GM23338 (cell line): ENCODE data around the gene TCN2. TPM values are rescaled to one million over a fixed set of nuclear protein-coding genes. Genes with fewer than 3 reads are reported as not detected.

Source experiments
- ATAC-seq: fragments of 200-7000 bp; cut with Tn5 transposase; 3 replicates; pipeline ENCODE4 v1.9.1; 2020
- DNase-seq: peaks from one replicate; pipeline ENCODE4 v3.0.0-alpha.2; 2015; ENCODE audit warnings: low spot score
- H2AFZ ChIP-seq: fragments of 200-600 bp; sonication (generic); 2 replicates; pipeline ENCODE4 v1.8.0; 2016; ENCODE audit warnings: antibody characterized with exemption, mild to moderate bottlenecking, moderate library complexity
- H3F3A ChIP-seq: fragments of 200-600 bp; sonication (generic); replicated peaks from 2 replicates; pipeline ENCODE4 v1.8.0; 2017; ENCODE audit warnings: antibody characterized with exemption, mixed run types, low read depth
- H3K27ac ChIP-seq: fragments of 200-600 bp; sonication (generic); 2 replicates; pipeline ENCODE4 v1.6.1; 2016; ENCODE audit warnings: low read depth
- H3K27me3 ChIP-seq: fragments of 200-600 bp; sonication (generic); 2 replicates; pipeline ENCODE4 v1.8.0; 2016; ENCODE audit warnings: mild to moderate bottlenecking, mixed run types, moderate library complexity; ENCODE audit not compliant: insufficient read depth
- H3K36me3 ChIP-seq: fragments of 200-600 bp; sonication (generic); 2 replicates; pipeline ENCODE4 v1.8.0; 2016; ENCODE audit warnings: mild to moderate bottlenecking; ENCODE audit not compliant: insufficient read depth
- H3K4me1 ChIP-seq: fragments of 200-600 bp; sonication (generic); 2 replicates; pipeline ENCODE4 v1.8.0; 2016; ENCODE audit warnings: mild to moderate bottlenecking, moderate library complexity; ENCODE audit not compliant: insufficient read depth
- H3K4me2 ChIP-seq: fragments of 200-600 bp; sonication (generic); 2 replicates; pipeline ENCODE4 v1.7.1; 2017; ENCODE audit warnings: mixed run types
- H3K4me3 ChIP-seq: fragments of 200-600 bp; sonication (generic); 2 replicates; pipeline ENCODE4 v1.6.1; 2016; ENCODE audit warnings: mixed run types
- H3K79me2 ChIP-seq: fragments of 200-600 bp; sonication (generic); replicated peaks from 2 replicates; pipeline ENCODE4 v1.8.0; 2017; ENCODE audit warnings: mild to moderate bottlenecking; ENCODE audit not compliant: insufficient read depth
- H3K9me2 ChIP-seq: fragments of 200-600 bp; sonication (generic); 2 replicates; pipeline ENCODE4 v1.8.0; 2017; ENCODE audit not compliant: insufficient read depth
- H4K20me1 ChIP-seq: fragments of 200-600 bp; sonication (generic); replicated peaks from 2 replicates; pipeline ENCODE4 v1.8.0; 2017; ENCODE audit warnings: mild to moderate bottlenecking; ENCODE audit not compliant: insufficient read depth
- H3K27ac Mint-ChIP-seq: 2 replicates; pipeline ENCODE4 v1.8.0; 2020; ENCODE audit warnings: inconsistent platforms, mild to moderate bottlenecking, moderate library complexity, mixed read lengths
- H3K27me3 Mint-ChIP-seq: 3 replicates; pipeline ENCODE4 v1.8.0; 2022; ENCODE audit warnings: low read depth, mild to moderate bottlenecking, moderate library complexity, mixed read lengths, inconsistent platforms; ENCODE audit not compliant: insufficient read depth, poor library complexity
- H3K36me3 Mint-ChIP-seq: 3 replicates; pipeline ENCODE4 v1.8.0; 2021; ENCODE audit warnings: low read depth, mild to moderate bottlenecking, inconsistent platforms, moderate library complexity, mixed read lengths
- H3K4me1 Mint-ChIP-seq: 3 replicates; pipeline ENCODE4 v1.8.0; 2020; ENCODE audit warnings: mild to moderate bottlenecking, inconsistent platforms, mixed read lengths
- H3K4me3 Mint-ChIP-seq: 3 replicates; pipeline ENCODE4 v1.8.0; 2021; ENCODE audit warnings: moderate library complexity, mild to moderate bottlenecking, inconsistent platforms, mixed read lengths
- H3K9me3 Mint-ChIP-seq: 3 replicates; pipeline ENCODE4 v1.8.0; 2020; ENCODE audit warnings: moderate library complexity, mild to moderate bottlenecking, inconsistent platforms, mixed read lengths
- CREB1 ChIP-seq: fragments of 250-450 bp; sonication (Bioruptor Pico); IDR thresholded peaks from 2 replicates; pipeline ENCODE4 v1.5.0; 2020; ENCODE audit warnings: low read depth, mild to moderate bottlenecking, moderate library complexity
- CTCF ChIP-seq, 2 experiments: fragments of 200-600 bp in 1 of 2; sonication (generic) in 1 of 2; conservative IDR thresholded peaks; 2 replicates each; pipeline versions ENCODE4 v1.5.1 to v1.6.1; 2016 to 2017; ENCODE audit warnings: antibody characterized with exemption in 2 of 2, low read depth in 2 of 2, mild to moderate bottlenecking in 2 of 2, moderate library complexity in 1 of 2
- EZH2 ChIP-seq: fragments of 200-600 bp; sonication (generic); IDR thresholded peaks from one replicate; pipeline ENCODE4 v1.8.0; 2017; ENCODE audit warnings: antibody characterized with exemption, mild to moderate bottlenecking, low read depth; ENCODE audit not compliant: unreplicated experiment
- JUNB ChIP-seq: IDR thresholded peaks from one replicate; pipeline ENCODE4 v1.6.1; 2016; ENCODE audit warnings: antibody characterized with exemption; ENCODE audit not compliant: unreplicated experiment
- STAT1 ChIP-seq: IDR thresholded peaks from one replicate; pipeline ENCODE4 v1.6.1; 2016; ENCODE audit warnings: antibody characterized with exemption; ENCODE audit not compliant: unreplicated experiment
- ZNF114 ChIP-seq: fragments of 250-450 bp; sonication (Bioruptor Pico); IDR thresholded peaks from 2 replicates; pipeline ENCODE4 v1.5.0; 2020; ENCODE audit warnings: mild to moderate bottlenecking, moderate library complexity
- ZNF462 ChIP-seq: fragments of 250-450 bp; sonication (Bioruptor Pico); IDR thresholded peaks from 2 replicates; pipeline ENCODE4 v1.5.0; 2020; ENCODE audit warnings: mild to moderate bottlenecking, moderate library complexity
- polyA plus RNA-seq: library from polyadenylated mRNA; unstranded; fragments of >200 nt; fragmentation: Nextera tagmentation; extraction: Ambion mirVana; gene quantifications from 2 replicates; pipeline ENCODE4 v1.2.1, GENCODE V29; 2016
- total RNA-seq: library from RNA; depleted of rRNA; stranded (reverse); fragments of >200 nt; shearing (Covaris generic); gene quantifications from 2 replicates; pipeline ENCODE4 v1.2.3, GENCODE V29; 2014
- TF ChIP-seq, protein P1 (sequence below): IDR thresholded peaks from one replicate; pipeline ENCODE4 v1.6.1; 2018; ENCODE audit warnings: antibody characterized with exemption; ENCODE audit not compliant: unreplicated experiment

TCN2 gene
- total and polyA plus RNA-seq, 2 experiments from 2014 or later, result 12.9 to 38.1 TPM

GRCh38 chr22:30562366-30562765 is 44.6 kb upstream of the TCN2 start:
- Mint-ChIP-seq H3K9me3 (no peaks in the 10 kb centered on the region), H3K4me1 (peaks cover 36% of the 10 kb centered on the region), H3K4me3 (no peak overlapping the region), H3K27ac (no peak overlapping the region), H3K36me3 (no peaks in the 10 kb centered on the region), H3K27me3 (peaks cover 6% of the 10 kb centered on the region)
- Histone ChIP-seq H3K27ac (no peak overlapping the region), H3K36me3 (no peaks in the 10 kb centered on the region), H3K4me1 (peaks cover 28% of the 10 kb centered on the region), H3K27me3 (no peaks in the 10 kb centered on the region), H3K9me2 (no peaks in the 10 kb centered on the region), H4K20me1 (no peaks in the 10 kb centered on the region), H3K4me2 (no peak overlapping the region), H3K79me2 (no peaks in the 10 kb centered on the region), H2AFZ (no peak overlapping the region), H3K4me3 (no peak overlapping the region), H3F3A (no peaks in the 10 kb centered on the region)
- ATAC-seq, result no peak
- TF ChIP-seq JUNB (no peak), ZNF462 (no peak)
- DNase-seq, result no peak

DNA sequence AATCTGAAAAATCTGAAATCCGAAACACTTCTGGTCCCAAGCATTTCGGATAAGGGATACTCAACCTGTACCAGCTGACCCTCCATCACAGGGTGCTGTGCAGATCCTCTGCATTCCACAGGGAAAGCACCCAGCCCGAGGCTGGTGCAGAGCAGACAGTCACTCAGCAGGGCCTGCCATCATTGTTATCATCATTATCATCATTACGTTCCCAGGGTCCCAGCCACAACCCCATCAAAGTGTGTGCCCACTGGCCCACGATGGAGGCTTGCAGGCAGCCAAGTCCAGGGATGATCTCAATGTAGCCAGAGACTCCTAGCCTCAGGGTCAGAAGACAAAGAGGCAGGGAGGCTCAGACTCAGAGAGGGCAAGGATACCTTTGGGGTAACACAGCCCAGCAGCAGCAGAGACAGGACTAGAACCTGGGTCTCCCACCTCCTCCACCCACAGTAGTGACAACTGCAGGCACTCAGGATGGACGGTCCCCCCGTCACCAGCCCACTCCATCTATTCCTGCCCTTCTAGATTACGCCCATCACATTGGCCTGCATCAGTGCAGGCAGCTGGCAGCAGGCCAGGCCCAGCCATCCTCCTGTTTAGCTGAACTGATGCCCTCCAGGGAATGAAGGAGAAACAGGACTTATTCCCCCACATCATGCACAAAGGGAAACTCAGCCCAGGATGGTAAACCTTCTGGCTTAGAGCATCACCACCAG is 42.8 kb upstream of the TCN2 start:
- H3K79me2 ChIP-seq, result no peaks in the 10 kb centered on the region
- H3F3A ChIP-seq, result no peaks in the 10 kb centered on the region
- no peak overlapping the region for H3K27ac ChIP-seq
- no peaks in the 10 kb centered on the region for H3K36me3 Mint-ChIP-seq
- H3K36me3 ChIP-seq, result no peaks in the 10 kb centered on the region
- H3K27me3 ChIP-seq, result no peaks in the 10 kb centered on the region
- H3K4me3 ChIP-seq, result no peak overlapping the region
- H2AFZ ChIP-seq, result no peak overlapping the region
- DNase-seq, result no peak
- peaks cover 5% of the 10 kb centered on the region for H3K27me3 Mint-ChIP-seq
- no peak overlapping the region for H3K4me2 ChIP-seq
- TF ChIP-seq CTCF (conservative IDR thresholded peaks at IDR 0.05; ENCODE audit: low read depth in 2 of 2) (no peak), CREB1 (CRISPR knock-in tag) (no peak), JUNB (no peak), STAT1 (no peak), ZNF114 (no peak), EZH2 (no peak)
- TF ChIP-seq, protein P1, sequence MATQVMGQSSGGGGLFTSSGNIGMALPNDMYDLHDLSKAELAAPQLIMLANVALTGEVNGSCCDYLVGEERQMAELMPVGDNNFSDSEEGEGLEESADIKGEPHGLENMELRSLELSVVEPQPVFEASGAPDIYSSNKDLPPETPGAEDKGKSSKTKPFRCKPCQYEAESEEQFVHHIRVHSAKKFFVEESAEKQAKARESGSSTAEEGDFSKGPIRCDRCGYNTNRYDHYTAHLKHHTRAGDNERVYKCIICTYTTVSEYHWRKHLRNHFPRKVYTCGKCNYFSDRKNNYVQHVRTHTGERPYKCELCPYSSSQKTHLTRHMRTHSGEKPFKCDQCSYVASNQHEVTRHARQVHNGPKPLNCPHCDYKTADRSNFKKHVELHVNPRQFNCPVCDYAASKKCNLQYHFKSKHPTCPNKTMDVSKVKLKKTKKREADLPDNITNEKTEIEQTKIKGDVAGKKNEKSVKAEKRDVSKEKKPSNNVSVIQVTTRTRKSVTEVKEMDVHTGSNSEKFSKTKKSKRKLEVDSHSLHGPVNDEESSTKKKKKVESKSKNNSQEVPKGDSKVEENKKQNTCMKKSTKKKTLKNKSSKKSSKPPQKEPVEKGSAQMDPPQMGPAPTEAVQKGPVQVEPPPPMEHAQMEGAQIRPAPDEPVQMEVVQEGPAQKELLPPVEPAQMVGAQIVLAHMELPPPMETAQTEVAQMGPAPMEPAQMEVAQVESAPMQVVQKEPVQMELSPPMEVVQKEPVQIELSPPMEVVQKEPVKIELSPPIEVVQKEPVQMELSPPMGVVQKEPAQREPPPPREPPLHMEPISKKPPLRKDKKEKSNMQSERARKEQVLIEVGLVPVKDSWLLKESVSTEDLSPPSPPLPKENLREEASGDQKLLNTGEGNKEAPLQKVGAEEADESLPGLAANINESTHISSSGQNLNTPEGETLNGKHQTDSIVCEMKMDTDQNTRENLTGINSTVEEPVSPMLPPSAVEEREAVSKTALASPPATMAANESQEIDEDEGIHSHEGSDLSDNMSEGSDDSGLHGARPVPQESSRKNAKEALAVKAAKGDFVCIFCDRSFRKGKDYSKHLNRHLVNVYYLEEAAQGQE, result no peak
- no peak for ATAC-seq
- H3K27ac Mint-ChIP-seq, result no peak overlapping the region
- H3K9me3 Mint-ChIP-seq, result no peaks in the 10 kb centered on the region
- no peaks in the 10 kb centered on the region for H4K20me1 ChIP-seq
- peaks cover 41% of the 10 kb centered on the region for H3K4me1 Mint-ChIP-seq
- no peak overlapping the region for H3K4me3 Mint-ChIP-seq
- peaks cover 26% of the 10 kb centered on the region for H3K4me1 ChIP-seq
- H3K9me2 ChIP-seq, result no peaks in the 10 kb centered on the region
